GM12878 (cell line): Measurements from ENCODE around the gene ZNF425. TPM values are rescaled to one million over a fixed set of nuclear protein-coding genes. Genes with fewer than 3 reads are reported as not detected.

Experiments
- ATAC-seq: fragments of 200-7000 bp; cut with Tn5 transposase; 3 replicates; pipeline ENCODE4 v1.9.1; 2020; ENCODE audit warnings: mild to moderate bottlenecking, moderate library complexity
- BruUV-seq: library from RNA; stranded (reverse); fragments of 400-500 nt; replicated peaks from 2 replicates; lab custom pipeline; 2021; lab: Mats Ljungman, UMichigan
- CTCF ChIA-PET: fragments of 300-600 bp; sonication (Branson Sonifier 250); formaldehyde crosslinking; extraction: SDS; loops from one replicate; lab custom pipeline; 2021; ENCODE audit warnings: inconsistent platforms; lab: Yijun Ruan, JAX
- POLR2A ChIA-PET: fragments of 350-600 bp; formaldehyde crosslinking; extraction: SDS; loops from one replicate; lab custom pipeline; 2021; ENCODE audit warnings: inconsistent platforms; lab: Charles Lee
- RAD21 ChIA-PET: fragments of 300-600 bp; sonication (Branson Sonifier 250); formaldehyde crosslinking; loops from one replicate; lab custom pipeline; 2023; ENCODE audit warnings: antibody characterized with exemption; ENCODE audit not compliant: unreplicated experiment; lab: Charles Lee
- SMC1A ChIA-PET: fragments of 300-600 bp; sonication (Branson Sonifier 250); formaldehyde crosslinking; loops from one replicate; lab custom pipeline; 2023; ENCODE audit not compliant: unreplicated experiment, uncharacterized antibody; lab: Charles Lee
- DNase-seq: peaks from one replicate; pipeline ENCODE4 v3.0.0-alpha.2; 2011; ENCODE audit warnings: low read depth, low spot score
- FAIRE-seq: peaks from 3 replicates; lab custom pipeline; 2011; peaks lifted over from hg19 to GRCh38; lab: Jason Lieb, UNC
- H2AFZ ChIP-seq: 2 replicates; pipeline ENCODE4 v1.6.0; 2011; ENCODE audit warnings: low read depth, low read length, control low read depth; ENCODE audit not compliant: control insufficient read depth
- H3K27ac ChIP-seq: 2 replicates; pipeline ENCODE4 v1.5.1; 2011; ENCODE audit warnings: control low read depth; ENCODE audit not compliant: control insufficient read depth, insufficient read depth
- H3K27me3 ChIP-seq, 2 experiments: replicated peaks in 1 of 2; 2 replicates each; pipeline versions ENCODE4 v1.6.0 to v1.6.1; 2011; ENCODE audit warnings: low read length in 1 of 2; ENCODE audit not compliant: control insufficient read depth in 2 of 2, insufficient read depth in 2 of 2
- H3K36me3 ChIP-seq, 2 experiments: 2 replicates each; pipeline ENCODE4 v1.5.1; 2011; ENCODE audit warnings: low read length in 1 of 2; ENCODE audit not compliant: control insufficient read depth in 2 of 2, insufficient read depth in 2 of 2
- H3K4me1 ChIP-seq: 2 replicates; pipeline ENCODE4 v1.6.1; 2011; ENCODE audit warnings: mild to moderate bottlenecking, low read length, moderate library complexity, mixed read lengths; ENCODE audit not compliant: control insufficient read depth, insufficient read depth
- H3K4me2 ChIP-seq: 2 replicates; pipeline ENCODE4 v1.6.0; 2011; ENCODE audit warnings: control low read depth; ENCODE audit not compliant: control insufficient read depth, insufficient read depth
- H3K4me3 ChIP-seq: fragments of 200-600 bp; sonication (generic); 2 replicates; pipeline ENCODE4 v1.5.1; 2016
- H3K79me2 ChIP-seq: 2 replicates; pipeline ENCODE4 v1.6.0; 2011; ENCODE audit warnings: low read length; ENCODE audit not compliant: control insufficient read depth, insufficient read depth
- H3K9ac ChIP-seq: 2 replicates; pipeline ENCODE4 v1.8.0; 2011; ENCODE audit warnings: low read length, control low read depth, mixed read lengths; ENCODE audit not compliant: control insufficient read depth, insufficient read depth
- H3K9me3 ChIP-seq: replicated peaks from 3 replicates; pipeline ENCODE4 v1.5.1; 2011; ENCODE audit warnings: mild to moderate bottlenecking, low read length; ENCODE audit not compliant: control insufficient read depth, insufficient read depth
- H4K20me1 ChIP-seq: 2 replicates; pipeline ENCODE4 v1.6.0; 2011; ENCODE audit not compliant: control insufficient read depth, insufficient read depth
- ASH2L ChIP-seq: fragments of 300-600, 200-600 bp; sonication (generic); IDR thresholded peaks from 2 replicates; pipeline ENCODE4 v1.6.1; 2017; ENCODE audit warnings: low read depth, mild to moderate bottlenecking, borderline replicate concordance
- ATF7 ChIP-seq: fragments of 450-650 bp; IDR thresholded peaks from 2 replicates; pipeline ENCODE4 v1.6.1; 2016; ENCODE audit warnings: low read depth, mild to moderate bottlenecking
- EP300 ChIP-seq, 2 experiments: fragments of 150-350 bp in 1 of 2; IDR thresholded peaks; 2 replicates each; pipeline ENCODE4 v1.6.1; 2011 to 2012; ENCODE audit warnings: low read depth in 2 of 2, low read length in 2 of 2, borderline replicate concordance in 1 of 2, improper control_type of control experiment in 1 of 2, inconsistent platforms in 1 of 2; ENCODE audit not compliant: control insufficient read depth in 1 of 2
- ETV6 ChIP-seq, 2 experiments: fragments of 450-650 bp in 1 of 2; IDR thresholded peaks in 1 of 2; conservative IDR thresholded peaks in 1 of 2; 2 replicates each; pipeline ENCODE4 v1.6.1; 2014; ENCODE audit warnings: antibody characterized with exemption in 1 of 2, borderline replicate concordance in 1 of 2, low read depth in 1 of 2, mild to moderate bottlenecking in 1 of 2, moderate library complexity in 1 of 2
- FOXM1 ChIP-seq: IDR thresholded peaks from 2 replicates; pipeline ENCODE4 v1.6.1; 2012; ENCODE audit warnings: low read depth, mild to moderate bottlenecking, inconsistent platforms, low read length, moderate library complexity
- HDAC6 ChIP-seq: fragments of 200-600 bp; sonication (generic); IDR thresholded peaks from one replicate; pipeline ENCODE4 v1.8.0; 2017; ENCODE audit warnings: antibody characterized with exemption; ENCODE audit not compliant: unreplicated experiment
- MTA2 ChIP-seq: fragments of 450-650 bp; IDR thresholded peaks from 2 replicates; pipeline ENCODE4 v1.6.1; 2016; ENCODE audit warnings: low read depth, mild to moderate bottlenecking, moderate library complexity
- RELA ChIP-seq: fragments of 450-650 bp; IDR thresholded peaks from 2 replicates; pipeline ENCODE4 v1.8.0; 2014; ENCODE audit warnings: borderline replicate concordance; ENCODE audit not compliant: partially characterized antibody
- ZNF384 ChIP-seq: IDR thresholded peaks from 2 replicates; pipeline ENCODE4 v1.6.1; 2012; ENCODE audit warnings: low read depth, mild to moderate bottlenecking, low read length, improper control_type of control experiment, borderline replicate concordance
- WGBS: methylation state at CpG from one replicate; pipeline ENCODE4 v1.1.6; 2016; ENCODE audit warnings: low lambda C conversion rate; ENCODE audit not compliant: insufficient replicate concordance, insufficient coverage; ENCODE audit errors: missing lambda C conversion rate; 5-methylcytosine and 5-hydroxymethylcytosine counted together
- in situ Hi-C: fragments of 300-500 bp; cut with MboI; formaldehyde crosslinking; loops from 9 replicates; pipeline ENCODE4 v1.14.3; 2018; ENCODE audit warnings: mixed read lengths
- intact Hi-C: fragments of 100-400 bp; cut with micrococcal nuclease; formaldehyde crosslinking; loops from one replicate; pipeline ENCODE4 v1.14.2; 2022; ENCODE audit not compliant: unreplicated experiment
- polyA plus RNA-seq, 11 experiments: library from polyadenylated mRNA; depleted of rRNA in 4 of 11; unstranded in 6 of 11; stranded (reverse) in 5 of 11; fragments of >200 nt; fragmentation: Nextera tagmentation in 4 of 11; fragmentation: Illumina TruSeq in 1 of 11; extraction: Ambion mirVana in 4 of 11; extraction: Trizol in 1 of 11; gene quantifications; 1 replicate in 1 of 11; 2 replicates in 10 of 11; pipeline versions ENCODE4 v1.2.1 to v1.2.3, GENCODE V29; 2011 to 2016; ENCODE audit warnings: inconsistent platforms in 2 of 11, missing spikeins in 2 of 11, low read depth in 1 of 11
- total RNA-seq, 4 experiments: library from RNA; depleted of rRNA in 3 of 4; stranded (reverse); fragments of >200 nt in 3 of 4; fragmentation: Illumina TruSeq in 1 of 4; extraction: Trizol in 1 of 4; gene quantifications; 2 replicates each; pipeline versions ENCODE4 v1.2.1 to v1.2.3, GENCODE V29; 2013 to 2021
- TF ChIP-seq, protein P1 (sequence below): fragments of 450-650 bp; IDR thresholded peaks from 2 replicates; pipeline ENCODE4 v1.6.1; 2014; ENCODE audit warnings: mild to moderate bottlenecking
- TF ChIP-seq, protein P2 (sequence below): IDR thresholded peaks from 2 replicates; pipeline ENCODE4 v1.6.1; 2012; ENCODE audit warnings: mild to moderate bottlenecking, low read depth, low read length
- TF ChIP-seq, protein P3 (sequence below): fragments of 450-650 bp; conservative IDR thresholded peaks from 2 replicates; pipeline ENCODE4 v1.6.1; 2017; ENCODE audit warnings: mild to moderate bottlenecking, moderate library complexity
- TF ChIP-seq, protein P4 (sequence below): fragments of 450-650 bp; IDR thresholded peaks from 2 replicates; pipeline ENCODE4 v1.6.1; 2017; ENCODE audit warnings: mild to moderate bottlenecking, moderate library complexity

The ZNF425 gene
- total and polyA plus RNA-seq, 10 of the 15 experiments (the other 5 are each of a cell fraction or from before 2014, with no cell fraction given): 0.19 to 1.8 (median 0.91) TPM

DNA sequence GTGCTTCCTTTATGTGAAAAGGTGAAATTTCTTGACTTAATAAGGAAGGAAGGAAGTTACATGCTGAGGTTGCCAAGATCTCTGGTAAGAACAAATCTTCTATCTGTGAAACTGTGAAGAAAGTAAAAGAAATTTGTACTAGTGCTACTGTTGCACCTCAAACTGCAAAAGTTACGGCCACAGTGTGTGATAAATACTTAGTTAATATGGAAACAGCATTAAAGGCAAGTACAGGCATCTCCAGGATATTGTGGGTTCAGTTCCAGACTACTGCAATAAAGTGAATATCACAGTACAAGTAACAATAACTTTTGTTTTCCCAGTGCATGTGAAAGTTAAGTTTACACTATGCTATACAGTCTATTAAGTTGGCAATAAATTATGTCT lies 46.4 kb upstream of the ZNF425 start:
- WGBS: 100% methylated on average over 1 of the region's 1 CpG
- in situ Hi-C loops: no loop called here
- no peak overlapping the region for H3K4me2 ChIP-seq
- H3K27ac ChIP-seq: no peak overlapping the region
- ChIA-PET SMC1A (no interaction called here), CTCF (no interaction called here), POLR2A (no interaction called here), RAD21 (interaction anchor here (0.8 kb wide), 1 partner anchor 13 kb away, joined by 3 read pairs; no protein-coding TSS in a partner anchor)
- no peak overlapping the region for H3K9ac ChIP-seq
- H3K36me3 ChIP-seq: peaks cover 8 to 21% of the 10 kb centered on the region in 2 experiments
- DNase-seq: no peak
- no peaks in the 10 kb centered on the region for H3K79me2 ChIP-seq
- BruUV-seq: no TSS peak
- H3K9me3 ChIP-seq: no peaks in the 10 kb centered on the region
- FAIRE-seq: no peak
- no peaks in the 10 kb centered on the region for H3K27me3 ChIP-seq
- no peak overlapping the region for H3K4me3 ChIP-seq
- H4K20me1 ChIP-seq: no peaks in the 10 kb centered on the region
- no peak for ATAC-seq
- no peak overlapping the region for H2AFZ ChIP-seq
- intact Hi-C loops: no loop called here
- H3K4me1 ChIP-seq: no peaks in the 10 kb centered on the region
- no peak for TF ChIP-seq MTA2
- TF ChIP-seq, protein P1, sequence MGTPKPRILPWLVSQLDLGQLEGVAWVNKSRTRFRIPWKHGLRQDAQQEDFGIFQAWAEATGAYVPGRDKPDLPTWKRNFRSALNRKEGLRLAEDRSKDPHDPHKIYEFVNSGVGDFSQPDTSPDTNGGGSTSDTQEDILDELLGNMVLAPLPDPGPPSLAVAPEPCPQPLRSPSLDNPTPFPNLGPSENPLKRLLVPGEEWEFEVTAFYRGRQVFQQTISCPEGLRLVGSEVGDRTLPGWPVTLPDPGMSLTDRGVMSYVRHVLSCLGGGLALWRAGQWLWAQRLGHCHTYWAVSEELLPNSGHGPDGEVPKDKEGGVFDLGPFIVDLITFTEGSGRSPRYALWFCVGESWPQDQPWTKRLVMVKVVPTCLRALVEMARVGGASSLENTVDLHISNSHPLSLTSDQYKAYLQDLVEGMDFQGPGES: no peak
- TF ChIP-seq, protein P2, sequence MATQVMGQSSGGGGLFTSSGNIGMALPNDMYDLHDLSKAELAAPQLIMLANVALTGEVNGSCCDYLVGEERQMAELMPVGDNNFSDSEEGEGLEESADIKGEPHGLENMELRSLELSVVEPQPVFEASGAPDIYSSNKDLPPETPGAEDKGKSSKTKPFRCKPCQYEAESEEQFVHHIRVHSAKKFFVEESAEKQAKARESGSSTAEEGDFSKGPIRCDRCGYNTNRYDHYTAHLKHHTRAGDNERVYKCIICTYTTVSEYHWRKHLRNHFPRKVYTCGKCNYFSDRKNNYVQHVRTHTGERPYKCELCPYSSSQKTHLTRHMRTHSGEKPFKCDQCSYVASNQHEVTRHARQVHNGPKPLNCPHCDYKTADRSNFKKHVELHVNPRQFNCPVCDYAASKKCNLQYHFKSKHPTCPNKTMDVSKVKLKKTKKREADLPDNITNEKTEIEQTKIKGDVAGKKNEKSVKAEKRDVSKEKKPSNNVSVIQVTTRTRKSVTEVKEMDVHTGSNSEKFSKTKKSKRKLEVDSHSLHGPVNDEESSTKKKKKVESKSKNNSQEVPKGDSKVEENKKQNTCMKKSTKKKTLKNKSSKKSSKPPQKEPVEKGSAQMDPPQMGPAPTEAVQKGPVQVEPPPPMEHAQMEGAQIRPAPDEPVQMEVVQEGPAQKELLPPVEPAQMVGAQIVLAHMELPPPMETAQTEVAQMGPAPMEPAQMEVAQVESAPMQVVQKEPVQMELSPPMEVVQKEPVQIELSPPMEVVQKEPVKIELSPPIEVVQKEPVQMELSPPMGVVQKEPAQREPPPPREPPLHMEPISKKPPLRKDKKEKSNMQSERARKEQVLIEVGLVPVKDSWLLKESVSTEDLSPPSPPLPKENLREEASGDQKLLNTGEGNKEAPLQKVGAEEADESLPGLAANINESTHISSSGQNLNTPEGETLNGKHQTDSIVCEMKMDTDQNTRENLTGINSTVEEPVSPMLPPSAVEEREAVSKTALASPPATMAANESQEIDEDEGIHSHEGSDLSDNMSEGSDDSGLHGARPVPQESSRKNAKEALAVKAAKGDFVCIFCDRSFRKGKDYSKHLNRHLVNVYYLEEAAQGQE: no peak
- TF ChIP-seq, protein P3, sequence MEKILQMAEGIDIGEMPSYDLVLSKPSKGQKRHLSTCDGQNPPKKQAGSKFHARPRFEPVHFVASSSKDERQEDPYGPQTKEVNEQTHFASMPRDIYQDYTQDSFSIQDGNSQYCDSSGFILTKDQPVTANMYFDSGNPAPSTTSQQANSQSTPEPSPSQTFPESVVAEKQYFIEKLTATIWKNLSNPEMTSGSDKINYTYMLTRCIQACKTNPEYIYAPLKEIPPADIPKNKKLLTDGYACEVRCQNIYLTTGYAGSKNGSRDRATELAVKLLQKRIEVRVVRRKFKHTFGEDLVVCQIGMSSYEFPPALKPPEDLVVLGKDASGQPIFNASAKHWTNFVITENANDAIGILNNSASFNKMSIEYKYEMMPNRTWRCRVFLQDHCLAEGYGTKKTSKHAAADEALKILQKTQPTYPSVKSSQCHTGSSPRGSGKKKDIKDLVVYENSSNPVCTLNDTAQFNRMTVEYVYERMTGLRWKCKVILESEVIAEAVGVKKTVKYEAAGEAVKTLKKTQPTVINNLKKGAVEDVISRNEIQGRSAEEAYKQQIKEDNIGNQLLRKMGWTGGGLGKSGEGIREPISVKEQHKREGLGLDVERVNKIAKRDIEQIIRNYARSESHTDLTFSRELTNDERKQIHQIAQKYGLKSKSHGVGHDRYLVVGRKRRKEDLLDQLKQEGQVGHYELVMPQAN: no peak
- no peak for TF ChIP-seq ZNF384
- no peak for TF ChIP-seq ASH2L
- TF ChIP-seq, protein P4, sequence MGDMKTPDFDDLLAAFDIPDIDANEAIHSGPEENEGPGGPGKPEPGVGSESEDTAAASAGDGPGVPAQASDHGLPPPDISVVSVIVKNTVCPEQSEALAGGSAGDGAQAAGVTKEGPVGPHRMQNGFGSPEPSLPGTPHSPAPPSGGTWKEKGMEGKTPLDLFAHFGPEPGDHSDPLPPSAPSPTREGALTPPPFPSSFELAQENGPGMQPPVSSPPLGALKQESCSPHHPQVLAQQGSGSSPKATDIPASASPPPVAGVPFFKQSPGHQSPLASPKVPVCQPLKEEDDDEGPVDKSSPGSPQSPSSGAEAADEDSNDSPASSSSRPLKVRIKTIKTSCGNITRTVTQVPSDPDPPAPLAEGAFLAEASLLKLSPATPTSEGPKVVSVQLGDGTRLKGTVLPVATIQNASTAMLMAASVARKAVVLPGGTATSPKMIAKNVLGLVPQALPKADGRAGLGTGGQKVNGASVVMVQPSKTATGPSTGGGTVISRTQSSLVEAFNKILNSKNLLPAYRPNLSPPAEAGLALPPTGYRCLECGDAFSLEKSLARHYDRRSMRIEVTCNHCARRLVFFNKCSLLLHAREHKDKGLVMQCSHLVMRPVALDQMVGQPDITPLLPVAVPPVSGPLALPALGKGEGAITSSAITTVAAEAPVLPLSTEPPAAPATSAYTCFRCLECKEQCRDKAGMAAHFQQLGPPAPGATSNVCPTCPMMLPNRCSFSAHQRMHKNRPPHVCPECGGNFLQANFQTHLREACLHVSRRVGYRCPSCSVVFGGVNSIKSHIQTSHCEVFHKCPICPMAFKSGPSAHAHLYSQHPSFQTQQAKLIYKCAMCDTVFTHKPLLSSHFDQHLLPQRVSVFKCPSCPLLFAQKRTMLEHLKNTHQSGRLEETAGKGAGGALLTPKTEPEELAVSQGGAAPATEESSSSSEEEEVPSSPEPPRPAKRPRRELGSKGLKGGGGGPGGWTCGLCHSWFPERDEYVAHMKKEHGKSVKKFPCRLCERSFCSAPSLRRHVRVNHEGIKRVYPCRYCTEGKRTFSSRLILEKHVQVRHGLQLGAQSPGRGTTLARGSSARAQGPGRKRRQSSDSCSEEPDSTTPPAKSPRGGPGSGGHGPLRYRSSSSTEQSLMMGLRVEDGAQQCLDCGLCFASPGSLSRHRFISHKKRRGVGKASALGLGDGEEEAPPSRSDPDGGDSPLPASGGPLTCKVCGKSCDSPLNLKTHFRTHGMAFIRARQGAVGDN: no peak
- no peak for TF ChIP-seq RELA
- no peak for TF ChIP-seq ATF7
- TF ChIP-seq FOXM1: no peak
- TF ChIP-seq EP300 (IDR thresholded peaks at IDR 0.05; ENCODE audit: borderline replicate concordance in 1 of 2, control insufficient read depth in 1 of 2, low read depth in 2 of 2, low read length in 2 of 2): no peak
- no peak for TF ChIP-seq ETV6 (conservative IDR thresholded peaks at IDR 0.05 in 1 of 2, IDR thresholded peaks at IDR 0.05 in 1 of 2; ENCODE audit: borderline replicate concordance in 1 of 2, low read depth in 1 of 2)
- no peak for TF ChIP-seq HDAC6
